ENCODE results near the gene MTMR8. TPM values are rescaled to one million over a fixed set of nuclear protein-coding genes. Genes with fewer than 3 reads are reported as not detected.

Gene MTMR8
- 0.35 to 2.1 TPM (median 0.63 TPM) in 5 replicates for total RNA-seq (2022; extraction: Qiagen RNA extraction; ENCODE audit: low read depth)

GRCh38 chrX:64394874-64395567 lies at the start of gene MTMR8:
Gene MTMR8, minus strand, starts transcription at chrX:64395452. Its CDS starts 89 bp downstream, at chrX:64395363.

GRCh38 chrX:64230123-64230970 lies 164.9 kb downstream of the MTMR8 start, which contains the start of gene ASB12:
Gene ASB12, minus strand, starts transcription at chrX:64230607. Its CDS starts 4,957 bp downstream, at chrX:64225650.

Other genes starting within 250 kb of the MTMR8 start
- 2.1 to 3.3 TPM (median 2.6 TPM) in 5 replicates for gene AMER1, start 189.7 kb downstream of the MTMR8 start, total RNA-seq (2022; extraction: Qiagen RNA extraction; ENCODE audit: low read depth)
- gene ASB12, start 164.8 kb downstream of the MTMR8 start, total RNA-seq (2022; extraction: Qiagen RNA extraction; ENCODE audit: low read depth), result not detected in 5 replicates